Effector memory CD4-positive, alpha-beta T cell (primary cell): ENCODE measurements around the gene SYCE3.

Experiments used
- DNase-seq, 3 donors: peaks; one replicate each; pipeline ENCODE4 v3.0.0-alpha.2; 2020
- H3K27ac ChIP-seq: 2 replicates; pipeline ENCODE4 v1.7.0; 2013; ENCODE audit warnings: mild to moderate bottlenecking, low read length, moderate library complexity; ENCODE audit not compliant: insufficient read depth, poor library complexity, severe bottlenecking
- H3K27me3 ChIP-seq: replicated peaks from 2 replicates; pipeline ENCODE4 v1.7.0; 2013; ENCODE audit warnings: mild to moderate bottlenecking, low read length; ENCODE audit not compliant: insufficient read depth, control insufficient read depth, poor library complexity, severe bottlenecking
- H3K36me3 ChIP-seq: 2 replicates; pipeline ENCODE4 v1.7.0; 2013; ENCODE audit warnings: mild to moderate bottlenecking, low read length, moderate library complexity; ENCODE audit not compliant: control insufficient read depth, insufficient read depth
- H3K4me1 ChIP-seq: 2 replicates; pipeline ENCODE4 v1.7.0; 2013; ENCODE audit warnings: low read length, mild to moderate bottlenecking; ENCODE audit not compliant: control insufficient read depth, insufficient read depth, poor library complexity, severe bottlenecking
- H3K4me3 ChIP-seq: 2 replicates; pipeline ENCODE4 v1.7.0; 2013; ENCODE audit warnings: low read length, low read depth, mild to moderate bottlenecking; ENCODE audit not compliant: insufficient read depth, poor library complexity, severe bottlenecking
- H3K9me3 ChIP-seq: 2 replicates; pipeline ENCODE4 v1.7.0; 2013; ENCODE audit warnings: mild to moderate bottlenecking, low read length, moderate library complexity; ENCODE audit not compliant: control insufficient read depth

Gene SYCE3

DNA sequence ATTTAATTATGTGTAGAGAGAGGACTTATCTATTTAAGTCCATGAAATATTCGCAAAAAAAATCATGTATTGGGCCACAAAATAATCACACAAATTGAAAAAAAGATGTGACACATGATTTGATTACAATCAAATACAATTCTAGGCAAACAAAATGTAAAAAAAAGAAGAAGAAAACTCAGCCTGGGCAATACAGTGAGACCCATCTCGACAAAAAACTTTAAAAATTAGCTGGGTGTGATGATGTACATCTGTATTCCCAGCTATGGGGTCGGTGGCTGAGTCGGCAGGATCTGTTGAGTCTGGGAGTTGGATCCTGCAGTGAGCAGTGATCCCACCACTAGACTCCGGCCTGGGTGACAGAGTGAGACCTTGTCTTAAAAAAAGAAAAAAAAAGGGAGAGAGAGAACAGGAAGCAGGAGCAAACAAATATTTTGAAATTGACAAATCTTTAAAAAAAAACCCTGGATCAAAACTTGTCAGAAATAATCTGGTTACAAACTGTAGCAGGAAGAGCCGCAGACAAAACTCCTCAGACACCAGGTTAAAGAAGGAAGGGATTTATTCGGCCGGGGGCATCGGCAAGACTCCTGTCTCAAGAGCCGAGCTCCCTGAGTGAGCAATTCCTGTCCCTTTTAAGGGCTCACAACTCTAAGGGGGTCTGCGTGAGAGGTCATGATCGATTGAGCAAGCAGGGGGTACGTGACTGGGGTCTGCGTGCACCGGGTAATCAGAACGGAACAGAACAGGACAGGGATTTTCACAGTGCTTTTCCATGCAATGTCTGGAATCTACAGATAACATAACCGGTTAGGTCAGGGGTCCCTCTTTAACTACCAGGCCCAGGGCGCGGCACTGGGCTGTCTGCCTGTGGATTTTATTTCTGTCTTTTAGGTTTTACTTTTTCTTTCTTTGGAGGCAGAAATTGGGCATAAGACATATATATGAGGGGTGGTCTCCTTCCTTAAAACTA, 29.6 kb downstream of the SYCE3 start:
- Histone ChIP-seq H3K27me3 (no peaks in the 10 kb centered on the region), H3K4me3 (no peak overlapping the region), H3K4me1 (peaks cover 21% of the 10 kb centered on the region), H3K36me3 (no peaks in the 10 kb centered on the region), H3K27ac (peak overlapping the region; percentile 97), H3K9me3 (no peaks in the 10 kb centered on the region)
- no peak for DNase-seq

DNA sequence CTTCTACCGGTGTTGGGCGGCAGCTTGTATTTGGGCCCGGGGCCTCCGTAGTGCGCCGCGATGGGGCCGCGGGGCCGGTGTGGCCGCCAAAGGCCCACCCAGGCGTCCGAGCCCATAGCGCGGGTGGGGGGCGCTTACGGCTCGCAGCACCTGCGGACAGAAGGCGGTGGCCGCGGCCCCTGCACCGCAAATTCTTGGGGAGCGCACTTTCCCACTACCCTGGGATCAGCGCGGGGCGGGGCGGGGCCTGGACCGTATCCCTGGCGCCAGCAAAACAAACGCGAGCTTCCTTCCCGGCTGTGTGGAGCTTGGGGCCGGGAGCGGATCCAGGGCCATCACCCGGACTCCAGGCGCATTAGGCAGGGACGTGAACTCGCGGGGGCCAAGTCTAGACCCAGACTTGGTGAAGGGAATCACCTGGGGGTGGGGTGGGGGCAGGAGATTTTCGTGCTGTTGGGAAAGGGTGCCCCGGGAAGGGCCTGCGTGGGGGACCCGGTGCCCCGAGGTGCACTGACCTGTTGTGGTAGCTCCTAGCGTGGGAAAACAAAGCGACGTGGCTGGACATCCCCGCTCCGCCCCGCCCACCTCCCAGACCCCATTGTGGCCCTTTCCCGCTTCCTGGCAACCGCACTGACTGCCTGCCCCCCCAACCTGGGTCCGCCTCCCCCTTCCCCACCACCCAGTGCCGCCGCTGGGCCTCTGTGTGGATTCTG, 30.6 kb downstream of the SYCE3 start:
- H3K27me3 ChIP-seq = no peaks in the 10 kb centered on the region
- peak overlapping the region; percentile 97 for H3K27ac ChIP-seq
- DNase-seq = no peak
- peak overlapping the region; percentile 66 for H3K4me3 ChIP-seq
- peaks cover 22% of the 10 kb centered on the region for H3K4me1 ChIP-seq
- H3K9me3 ChIP-seq = no peaks in the 10 kb centered on the region
- no peaks in the 10 kb centered on the region for H3K36me3 ChIP-seq

DNA sequence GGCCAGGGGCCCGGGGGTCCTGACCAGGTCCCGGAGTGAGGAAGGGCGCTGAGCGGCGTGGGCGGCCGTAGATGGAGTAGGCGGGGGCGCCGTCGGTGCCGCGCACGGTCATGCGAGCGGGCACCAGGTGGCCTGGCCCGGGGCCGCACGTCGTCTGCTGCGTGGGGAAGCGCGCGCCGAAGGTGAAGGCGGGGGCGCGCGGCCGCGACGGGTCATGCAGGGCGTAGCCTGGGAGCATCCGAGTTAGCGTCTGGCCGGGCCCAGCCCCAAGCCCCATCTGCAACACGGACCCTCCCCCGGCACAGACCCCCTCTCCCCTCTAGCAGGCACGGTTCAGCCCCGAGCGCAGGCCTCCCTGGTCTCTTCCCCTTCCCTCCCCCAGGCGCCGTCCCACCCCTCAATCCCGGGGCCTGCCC, 31.2 kb downstream of the SYCE3 start:
- peak in 2 of 3 donors; percentile 45 to 54 for DNase-seq
- Histone ChIP-seq H3K4me1 (peaks cover 28% of the 10 kb centered on the region), H3K9me3 (no peaks in the 10 kb centered on the region), H3K4me3 (peak overlapping the region; percentile 66), H3K36me3 (no peaks in the 10 kb centered on the region), H3K27ac (peak overlapping the region; percentile 97), H3K27me3 (no peaks in the 10 kb centered on the region)

DNA sequence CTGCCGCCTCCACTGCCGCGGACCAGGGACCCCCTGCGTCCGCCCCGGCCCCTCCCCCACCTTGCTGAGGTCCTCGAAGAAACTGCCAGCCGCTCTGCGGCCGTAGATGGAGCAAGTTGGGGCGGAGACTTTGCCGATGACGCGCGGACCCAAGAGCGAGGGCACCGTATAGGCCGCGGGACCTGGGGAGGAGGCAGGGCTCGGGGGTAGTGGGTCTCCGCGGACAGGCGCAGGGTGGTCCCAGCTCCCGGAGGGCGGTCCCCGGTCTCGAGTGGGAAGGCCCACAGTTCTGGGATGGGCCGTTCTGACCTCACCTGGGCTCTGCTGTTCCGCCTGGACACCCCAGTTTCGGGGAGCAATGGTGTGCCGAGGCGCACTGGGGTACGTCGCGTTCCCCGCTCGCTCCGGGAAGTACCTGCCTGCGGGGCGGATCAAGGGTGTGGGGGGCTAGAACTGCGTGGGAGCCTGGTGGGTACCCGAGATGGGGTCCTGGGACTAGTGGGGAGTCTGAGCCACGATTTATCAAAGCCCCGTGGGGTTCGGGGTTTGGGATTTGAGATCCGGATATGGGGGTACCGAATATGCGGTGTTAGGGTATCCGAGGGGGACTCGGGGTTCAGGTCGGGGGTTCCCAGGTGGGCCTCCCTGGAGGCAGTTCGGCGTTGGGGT, 31.7 kb downstream of the SYCE3 start:
- H3K4me1 ChIP-seq = peaks cover 32% of the 10 kb centered on the region
- no peaks in the 10 kb centered on the region for H3K9me3 ChIP-seq
- H3K27me3 ChIP-seq = no peaks in the 10 kb centered on the region
- H3K36me3 ChIP-seq = no peaks in the 10 kb centered on the region
- peak; percentile 49 to 63 (median 58) for DNase-seq
- peak overlapping the region; percentile 66 for H3K4me3 ChIP-seq
- H3K27ac ChIP-seq = peak overlapping the region; percentile 97

DNA sequence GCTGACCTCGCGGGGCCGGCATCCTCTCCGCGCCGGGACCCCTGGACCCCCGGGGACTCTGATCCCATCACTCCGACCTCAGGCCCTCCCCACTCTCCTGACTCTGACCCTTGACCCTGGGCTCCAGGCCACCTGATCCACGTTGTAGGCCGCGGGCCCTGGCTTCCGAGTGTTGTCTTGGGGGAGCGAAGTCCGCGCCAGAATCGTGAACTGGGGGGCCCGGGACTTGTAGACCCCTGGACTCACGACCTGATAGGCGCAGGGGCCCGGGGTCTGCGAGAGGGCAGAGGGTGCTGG, 32.2 kb downstream of the SYCE3 start:
- Histone ChIP-seq H3K27ac (peak overlapping the region; percentile 97), H3K36me3 (no peaks in the 10 kb centered on the region), H3K4me3 (peak overlapping the region; percentile 66), H3K4me1 (peaks cover 34% of the 10 kb centered on the region), H3K27me3 (no peaks in the 10 kb centered on the region), H3K9me3 (no peaks in the 10 kb centered on the region)
- no peak for DNase-seq

DNA sequence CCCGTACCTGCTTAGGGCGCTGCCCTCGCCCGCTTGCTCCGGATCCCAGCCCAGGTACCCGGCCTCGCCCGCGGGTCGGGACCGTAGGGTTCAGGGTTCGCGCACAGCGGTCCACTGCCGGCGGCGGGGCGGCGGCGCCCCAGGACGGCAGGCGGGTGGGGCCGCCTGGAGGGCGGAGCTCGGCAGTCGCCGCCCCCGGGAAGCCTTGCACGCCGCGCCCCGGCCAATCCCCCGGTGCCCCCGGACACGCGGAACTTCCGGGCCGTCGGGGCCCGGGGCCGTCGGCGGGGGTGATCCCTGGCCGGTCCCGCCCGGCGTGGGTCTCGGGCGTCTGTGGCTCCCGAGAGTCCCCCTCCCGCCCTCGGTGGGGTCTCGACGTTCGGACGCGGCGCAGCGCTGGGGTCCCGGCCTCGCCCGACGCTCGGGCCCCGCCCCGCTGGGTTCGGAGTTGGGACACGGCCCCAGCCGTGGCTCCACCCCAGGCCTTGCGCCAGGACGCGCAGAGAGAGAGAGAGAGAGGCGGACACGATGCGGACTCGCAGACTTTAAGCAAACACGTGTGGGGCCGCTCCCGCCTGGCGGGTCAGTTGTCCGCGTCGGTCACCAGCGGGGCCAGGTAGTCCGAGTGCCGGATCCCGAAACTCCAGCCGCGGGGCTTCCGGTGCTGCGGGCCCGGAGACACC, 32.7 kb downstream of the SYCE3 start, which contains the start of gene TYMP:
Gene TYMP, minus strand, starts transcription at position 116 of the 683 bp plus-strand sequence. CDS start 303 bp downstream, outside the sequence.
- Histone ChIP-seq H3K9me3 (no peaks in the 10 kb centered on the region), H3K27me3 (no peaks in the 10 kb centered on the region), H3K27ac (peak within 1 kb of the TSS; percentile 97), H3K4me3 (peak within 1 kb of the TSS; percentile 66), H3K36me3 (no peaks in the 10 kb centered on the region), H3K4me1 (peaks cover 36% of the 10 kb centered on the region)
- DNase-seq = peak; percentile 45 to 58 (median 48)

DNA sequence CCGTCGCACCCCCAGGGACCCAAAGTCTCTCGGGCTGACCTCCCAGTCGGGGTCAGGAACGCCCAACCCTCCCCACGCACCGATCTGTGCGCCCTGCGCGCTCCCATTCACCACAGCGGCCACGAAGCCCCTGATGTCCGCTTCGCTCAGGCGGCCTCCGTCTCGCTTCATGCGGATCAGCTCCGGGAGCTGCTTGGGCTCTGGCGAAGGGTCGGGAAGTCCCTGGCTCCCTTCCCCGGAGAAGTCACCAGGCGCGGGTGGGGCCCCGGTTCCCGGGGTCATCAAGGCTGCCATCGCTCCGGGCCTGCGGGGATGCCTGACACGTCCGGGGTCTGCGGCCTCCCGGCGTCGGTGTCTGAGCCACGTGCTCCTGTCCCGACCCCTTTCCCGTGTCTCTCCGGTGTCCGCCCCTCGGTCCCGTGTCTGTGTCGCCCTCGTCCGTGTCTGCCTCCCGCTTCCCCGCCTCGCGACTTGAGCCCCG, 33.3 kb downstream of the SYCE3 start:
- H3K9me3 ChIP-seq = no peaks in the 10 kb centered on the region
- H3K4me3 ChIP-seq = peak overlapping the region; percentile 66
- no peaks in the 10 kb centered on the region for H3K27me3 ChIP-seq
- peaks cover 41% of the 10 kb centered on the region for H3K4me1 ChIP-seq
- DNase-seq = peak in 1 of 3 donors; percentile 27
- H3K36me3 ChIP-seq = no peaks in the 10 kb centered on the region
- H3K27ac ChIP-seq = peak overlapping the region; percentile 97

DNA sequence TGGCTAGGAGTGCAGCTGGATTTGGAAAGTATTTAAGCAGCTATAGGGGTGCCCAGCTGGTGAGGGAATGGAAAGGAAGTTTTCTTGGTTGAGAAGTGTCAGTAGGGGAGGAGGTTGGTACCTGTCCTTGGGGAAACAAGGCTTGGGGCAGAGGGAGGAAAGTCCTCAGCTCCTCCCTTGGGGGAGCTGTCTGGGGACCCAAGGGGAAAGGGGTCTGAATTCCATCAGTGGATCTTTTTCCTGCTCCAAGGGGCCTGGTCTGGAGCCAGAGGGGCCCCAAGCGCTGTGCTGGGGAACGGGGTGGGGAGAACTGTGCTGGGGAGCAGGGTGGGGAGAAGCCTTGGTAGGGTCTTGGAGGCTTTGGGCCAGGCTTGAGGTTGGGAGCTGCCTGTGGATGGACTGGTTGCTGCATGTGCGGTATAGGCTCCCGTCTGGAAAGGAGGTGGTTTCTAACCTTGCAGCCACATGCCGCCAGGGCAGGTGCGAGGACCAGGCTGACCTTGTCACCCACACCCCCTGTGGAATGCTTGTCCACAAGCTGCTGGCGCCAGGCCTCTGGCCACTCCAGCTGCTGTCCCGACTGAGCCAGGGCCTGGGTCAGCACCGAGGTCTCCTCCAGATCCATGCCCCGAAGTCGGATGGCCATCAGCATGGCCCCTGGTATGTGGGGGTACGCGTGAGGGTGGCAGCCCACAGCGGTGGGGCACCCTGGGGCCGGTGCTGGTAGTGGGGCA, 33.9 kb downstream of the SYCE3 start:
- DNase-seq = no peak
- no peaks in the 10 kb centered on the region for H3K27me3 ChIP-seq
- peak overlapping the region; percentile 97 for H3K27ac ChIP-seq

More for the DNA sequence above, 33.9 kb downstream of the SYCE3 start:
- H3K4me3 ChIP-seq = no peak overlapping the region
- H3K4me1 ChIP-seq = peaks cover 47% of the 10 kb centered on the region
- H3K36me3 ChIP-seq = no peaks in the 10 kb centered on the region
- no peaks in the 10 kb centered on the region for H3K9me3 ChIP-seq
